OCI-LY7 (cell line): Measurements from ENCODE around the gene DDB1. TPM values are rescaled to one million over a fixed set of nuclear protein-coding genes. Genes with fewer than 3 reads are reported as not detected.

Experiments used
- BruUV-seq: library from RNA; stranded (reverse); fragments of 400-500 nt; replicated peaks from 2 replicates; lab custom pipeline; 2021; lab: Mats Ljungman, UMichigan
- CTCF ChIA-PET: fragments of 300-600 bp; sonication (Branson Sonifier 250); formaldehyde crosslinking; loops from one replicate; lab custom pipeline; 2022; ENCODE audit warnings: antibody characterized with exemption; ENCODE audit not compliant: unreplicated experiment; lab: Charles Lee
- POLR2A ChIA-PET: fragments of 300-600 bp; sonication (Branson Sonifier 250); formaldehyde crosslinking; loops from one replicate; lab custom pipeline; 2022; ENCODE audit warnings: antibody characterized with exemption; lab: Charles Lee
- DNase-seq: peaks from one replicate; pipeline ENCODE4 v3.0.0-alpha.2; 2015; ENCODE audit warnings: low spot score
- H2AFZ ChIP-seq: fragments of 200-600 bp; sonication (generic), shearing (Covaris generic); 2 replicates; pipeline ENCODE4 v1.6.1; 2014; ENCODE audit warnings: mild to moderate bottlenecking, antibody characterized with exemption, low read length, moderate library complexity
- H3K27ac ChIP-seq: fragments of 200-600 bp; sonication (generic); 2 replicates; pipeline ENCODE4 v1.5.1; 2014; ENCODE audit warnings: mixed run types, low read depth, mild to moderate bottlenecking, moderate library complexity, low read length, inconsistent platforms; ENCODE audit not compliant: poor library complexity, severe bottlenecking
- H3K36me3 ChIP-seq: fragments of 200-600 bp; sonication (generic); 2 replicates; pipeline ENCODE4 v1.6.1; 2014; ENCODE audit warnings: mild to moderate bottlenecking, antibody characterized with exemption, low read length, moderate library complexity, mixed read lengths; ENCODE audit not compliant: insufficient read depth
- H3K4me1 ChIP-seq: fragments of 200-600 bp; sonication (generic); 2 replicates; pipeline ENCODE4 v1.5.1; 2014; ENCODE audit warnings: mild to moderate bottlenecking, low read length; ENCODE audit not compliant: insufficient read depth, poor library complexity, severe bottlenecking
- H3K4me2 ChIP-seq: fragments of 200-600 bp; sonication (generic); 2 replicates; pipeline ENCODE4 v1.6.1; 2014; ENCODE audit warnings: mild to moderate bottlenecking, low read length
- H3K4me3 ChIP-seq: fragments of 200-600 bp; sonication (generic); 2 replicates; pipeline ENCODE4 v1.5.1; 2014; ENCODE audit warnings: mild to moderate bottlenecking, low read depth, low read length; ENCODE audit not compliant: poor library complexity, severe bottlenecking
- H3K79me2 ChIP-seq: fragments of 200-600 bp; sonication (generic); 2 replicates; pipeline ENCODE4 v1.6.1; 2016; ENCODE audit warnings: low read depth, mild to moderate bottlenecking, low read length, moderate library complexity, mixed read lengths; ENCODE audit not compliant: insufficient read depth
- H3K9me2 ChIP-seq: fragments of 200-600 bp; sonication (generic); 2 replicates; pipeline ENCODE4 v1.6.1; 2016; ENCODE audit warnings: mild to moderate bottlenecking, low read length, mixed read lengths; ENCODE audit not compliant: insufficient read depth
- H3K9me3 ChIP-seq: fragments of 200-600 bp; sonication (generic); 2 replicates; pipeline ENCODE4 v1.6.1; 2014; ENCODE audit warnings: mild to moderate bottlenecking, mixed run types, low read length, mixed read lengths
- H4K20me1 ChIP-seq: fragments of 200-600 bp; sonication (generic); 2 replicates; pipeline ENCODE4 v1.6.1; 2014; ENCODE audit warnings: mild to moderate bottlenecking, antibody characterized with exemption, low read length, moderate library complexity, mixed read lengths; ENCODE audit not compliant: insufficient read depth
- EZH2phosphoT487 ChIP-seq: fragments of 200-600 bp; sonication (generic); IDR thresholded peaks from 2 replicates; pipeline ENCODE4 v1.6.1; 2018; ENCODE audit warnings: low read depth, borderline replicate concordance, mild to moderate bottlenecking, mixed run types, antibody characterized with exemption, low read length, moderate library complexity, mixed read lengths
- intact Hi-C: fragments of 100-400 bp; cut with micrococcal nuclease; formaldehyde crosslinking; loops from one replicate; pipeline ENCODE4 v1.10.0; 2022; ENCODE audit not compliant: unreplicated experiment
- total RNA-seq, 2 experiments: library from RNA; depleted of rRNA in 1 of 2; stranded (reverse); fragments of >200 nt in 1 of 2; shearing (Covaris generic) in 1 of 2; gene quantifications; 2 replicates each; pipeline ENCODE4 v1.2.3, GENCODE V29; 2014 to 2022
- TF ChIP-seq, protein P1 (sequence below): fragments of 200-600 bp; sonication (generic); conservative IDR thresholded peaks from 2 replicates; pipeline ENCODE4 v1.5.1; 2014; ENCODE audit warnings: mild to moderate bottlenecking, antibody characterized with exemption, low read length, moderate library complexity, mixed read lengths

Gene DDB1
- total RNA-seq, 2 experiments from 2014 or later, result 194 to 225 TPM

- no peaks in the 10 kb centered on the region for H3K9me3 ChIP-seq
- H3K9me2 ChIP-seq, result no peaks in the 10 kb centered on the region
- ChIA-PET CTCF (interaction anchor here (0.5 kb wide), 1 partner anchor 16 kb away, joined by 3 read pairs; no protein-coding TSS in a partner anchor), POLR2A (no interaction called here)
- no peaks in the 10 kb centered on the region for H3K79me2 ChIP-seq
- H3K36me3 ChIP-seq, result peaks cover 5% of the 10 kb centered on the region; the same call in 1 of the 2 replicates
- BruUV-seq, result no TSS peak
- intact Hi-C loops, result no loop called here
- no peak for TF ChIP-seq EZH2phosphoT487
- TF ChIP-seq, protein P1, sequence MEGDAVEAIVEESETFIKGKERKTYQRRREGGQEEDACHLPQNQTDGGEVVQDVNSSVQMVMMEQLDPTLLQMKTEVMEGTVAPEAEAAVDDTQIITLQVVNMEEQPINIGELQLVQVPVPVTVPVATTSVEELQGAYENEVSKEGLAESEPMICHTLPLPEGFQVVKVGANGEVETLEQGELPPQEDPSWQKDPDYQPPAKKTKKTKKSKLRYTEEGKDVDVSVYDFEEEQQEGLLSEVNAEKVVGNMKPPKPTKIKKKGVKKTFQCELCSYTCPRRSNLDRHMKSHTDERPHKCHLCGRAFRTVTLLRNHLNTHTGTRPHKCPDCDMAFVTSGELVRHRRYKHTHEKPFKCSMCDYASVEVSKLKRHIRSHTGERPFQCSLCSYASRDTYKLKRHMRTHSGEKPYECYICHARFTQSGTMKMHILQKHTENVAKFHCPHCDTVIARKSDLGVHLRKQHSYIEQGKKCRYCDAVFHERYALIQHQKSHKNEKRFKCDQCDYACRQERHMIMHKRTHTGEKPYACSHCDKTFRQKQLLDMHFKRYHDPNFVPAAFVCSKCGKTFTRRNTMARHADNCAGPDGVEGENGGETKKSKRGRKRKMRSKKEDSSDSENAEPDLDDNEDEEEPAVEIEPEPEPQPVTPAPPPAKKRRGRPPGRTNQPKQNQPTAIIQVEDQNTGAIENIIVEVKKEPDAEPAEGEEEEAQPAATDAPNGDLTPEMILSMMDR, result no peak
- H3K27ac ChIP-seq, result no peak overlapping the region
- H4K20me1 ChIP-seq, result no peaks in the 10 kb centered on the region
- H3K4me3 ChIP-seq, result no peak overlapping the region
- H3K4me1 ChIP-seq, result peaks cover 24% of the 10 kb centered on the region
- H2AFZ ChIP-seq, result no peak overlapping the region
- no peak for DNase-seq
- no peak overlapping the region for H3K4me2 ChIP-seq
Measured at GRCh38 chr11:61292356-61292755, 40.5 kb downstream of the DDB1 start.

DNA sequence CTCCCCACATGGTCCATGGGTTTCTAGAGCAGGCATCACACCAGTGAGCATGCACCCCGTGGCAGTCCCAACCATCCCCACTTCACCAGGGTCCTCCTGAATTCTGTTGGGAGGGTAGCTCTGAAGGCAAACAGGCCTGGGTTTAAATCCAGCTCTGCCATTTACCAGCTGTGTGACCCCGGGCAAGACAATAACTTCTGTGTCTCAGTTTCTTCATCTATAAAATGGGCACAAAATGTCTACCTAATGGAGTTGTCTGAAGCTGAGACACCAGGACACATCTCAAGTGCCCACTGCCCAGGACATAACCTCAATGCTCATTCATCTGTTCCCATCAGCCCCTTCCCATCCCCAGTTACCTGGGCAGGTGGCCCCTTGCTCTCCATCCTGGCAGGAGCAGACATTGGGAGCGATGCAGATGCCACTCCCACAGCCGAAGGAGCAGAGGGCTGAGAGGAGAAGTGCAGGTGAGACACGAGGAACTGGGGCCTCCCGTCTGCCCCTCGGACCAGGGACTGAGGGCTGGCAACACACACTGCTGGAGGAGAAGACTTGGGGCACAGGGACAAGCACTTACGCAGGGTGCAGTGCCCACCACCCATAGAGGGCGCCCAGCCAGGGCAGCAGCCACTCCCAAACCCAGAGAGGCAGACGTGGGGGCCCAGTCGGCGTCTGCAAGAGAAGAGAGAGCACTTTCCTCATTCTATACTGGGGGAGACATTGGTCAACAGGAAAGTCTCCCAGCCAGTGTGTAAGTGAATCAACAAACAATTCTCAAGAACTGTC lies 41.8 kb downstream of the DDB1 start:
- H3K4me2 ChIP-seq, result no peak overlapping the region
- ChIA-PET POLR2A (interaction anchor here (0.6 kb wide), 1 partner anchor 361 kb away, joined by 3 read pairs; no protein-coding TSS in a partner anchor), CTCF (no interaction called here)
- H3K79me2 ChIP-seq, result no peaks in the 10 kb centered on the region
- no peak overlapping the region for H2AFZ ChIP-seq
- BruUV-seq, result no TSS peak
- no peak for DNase-seq
- H4K20me1 ChIP-seq, result no peaks in the 10 kb centered on the region
- intact Hi-C loops, result no loop called here
- no peak overlapping the region for H3K4me3 ChIP-seq
- peaks cover 24% of the 10 kb centered on the region for H3K4me1 ChIP-seq
- no peaks in the 10 kb centered on the region for H3K9me2 ChIP-seq
- no peaks in the 10 kb centered on the region for H3K9me3 ChIP-seq
- TF ChIP-seq EZH2phosphoT487, result no peak
- TF ChIP-seq, protein P1, result peak; percentile 65
- no peak overlapping the region for H3K27ac ChIP-seq
- H3K36me3 ChIP-seq, result no peaks in the 10 kb centered on the region
